ENCODE data around the gene UNC13A. TPM values are rescaled to one million over a fixed set of nuclear protein-coding genes. Genes with fewer than 3 reads are reported as not detected.

Gene UNC13A
- total RNA-seq, 2 experiments from 2014 or later = 0.02 to 0.04 TPM

GRCh38 chr19:17692566-17692965, 4.4 kb upstream of the UNC13A start:
- H3K27ac Mint-ChIP-seq = no peak overlapping the region
- peaks cover 31% of the 10 kb centered on the region for H3K27me3 Mint-ChIP-seq
- DNase-seq = no peak
- CTCF ChIA-PET = interaction anchor here (0.8 to 1.2 kb wide), 2 partner anchors 9 to 12 kb away, joined by 4 to 7 read pairs; no protein-coding TSS in a partner anchor
- POLR2A ChIA-PET = no interaction called here
- H3K9me3 Mint-ChIP-seq = no peaks in the 10 kb centered on the region
- no peak overlapping the region for H3K4me3 Mint-ChIP-seq
- H3K36me3 Mint-ChIP-seq (ENCODE audit: low read depth) = peaks cover under 1% of the 10 kb centered on the region
- peaks cover 5% of the 10 kb centered on the region for H3K4me1 Mint-ChIP-seq

DNA sequence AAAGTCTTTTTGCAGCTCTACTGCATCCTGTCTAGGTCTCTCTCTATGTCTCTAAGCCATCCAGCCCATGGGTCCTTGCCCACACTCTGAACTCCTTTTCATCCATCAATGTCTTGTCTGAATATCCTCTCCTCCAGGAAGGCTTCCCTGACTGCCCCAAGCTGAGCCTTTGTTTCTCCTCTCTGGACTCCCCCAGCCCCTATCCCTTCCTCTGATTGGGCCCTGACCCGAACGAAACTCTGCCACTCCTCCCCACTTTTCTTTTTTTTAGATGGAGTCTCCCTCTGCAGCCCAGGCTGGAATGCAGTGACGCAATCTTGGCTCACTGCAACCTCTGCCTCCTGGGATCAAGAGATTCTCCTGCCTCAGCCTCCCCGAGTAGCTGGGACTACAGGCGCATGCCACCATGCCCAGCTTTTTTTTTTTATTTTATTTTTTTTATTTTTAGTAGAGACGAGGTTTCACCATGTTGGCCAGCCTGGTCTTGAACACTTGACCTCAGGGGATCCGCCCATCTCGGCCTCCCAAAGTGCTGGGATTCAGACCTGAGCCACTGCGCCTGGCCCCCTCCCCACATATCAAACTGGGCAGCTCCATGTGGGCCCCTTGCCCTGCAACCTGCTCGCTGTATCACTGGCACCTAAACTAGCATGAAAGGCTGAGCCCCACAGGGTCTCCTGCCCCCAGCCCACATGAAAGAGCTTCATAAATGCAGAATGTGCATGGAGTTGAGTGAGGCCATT, 870 bp upstream of the UNC13A start:
- H3K9me3 Mint-ChIP-seq = no peaks in the 10 kb centered on the region
- POLR2A ChIA-PET = no interaction called here
- no peak overlapping the region for H3K4me3 Mint-ChIP-seq
- peaks cover 2% of the 10 kb centered on the region for H3K36me3 Mint-ChIP-seq (ENCODE audit: low read depth)
- DNase-seq = no peak
- H3K4me1 Mint-ChIP-seq = peaks cover 7% of the 10 kb centered on the region
- CTCF ChIA-PET = interaction anchor here (0.6 to 1.5 kb wide), 3 partner anchors 55 to 1638 kb away, joined by 3 to 4 read pairs (median 3); partner anchors contain the start of gene CCDC124
- H3K27me3 Mint-ChIP-seq = peaks cover 56% of the 10 kb centered on the region
- H3K27ac Mint-ChIP-seq = no peak overlapping the region

GRCh38 chr19:17687141-17687856, 855 bp downstream of the UNC13A start:
- peaks cover 2% of the 10 kb centered on the region for H3K36me3 Mint-ChIP-seq (ENCODE audit: low read depth)
- CTCF ChIA-PET = no interaction called here
- DNase-seq = no peak
- H3K4me3 Mint-ChIP-seq = no peak overlapping the region
- H3K9me3 Mint-ChIP-seq = no peaks in the 10 kb centered on the region
- no peak overlapping the region for H3K27ac Mint-ChIP-seq
- H3K4me1 Mint-ChIP-seq = peaks cover 7% of the 10 kb centered on the region
- H3K27me3 Mint-ChIP-seq = peaks cover 60% of the 10 kb centered on the region
- POLR2A ChIA-PET = no interaction called here

DNA sequence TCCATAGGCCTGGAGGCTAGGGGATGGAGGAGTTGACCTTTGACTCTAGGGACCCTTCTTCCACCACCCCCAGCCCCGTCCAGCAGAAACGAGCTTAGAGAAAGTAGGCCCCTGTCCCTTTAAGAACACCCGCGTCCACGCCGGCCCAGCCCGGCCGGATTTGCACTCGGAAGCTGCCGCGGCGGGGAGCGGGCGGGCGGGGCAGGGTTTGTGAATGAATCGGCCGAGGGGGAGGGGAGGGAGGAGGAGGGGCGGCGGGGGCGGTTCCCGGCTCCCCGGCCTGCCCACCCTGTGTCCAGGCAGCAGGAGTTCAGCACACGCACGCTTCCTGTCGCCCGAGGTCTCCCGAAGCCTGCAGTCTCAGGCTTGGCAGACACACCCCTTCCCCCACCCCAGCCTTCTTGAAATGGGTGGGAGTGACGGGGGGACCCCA, 1.5 kb downstream of the UNC13A start:
- H3K27ac Mint-ChIP-seq = no peak overlapping the region
- H3K36me3 Mint-ChIP-seq (ENCODE audit: low read depth) = peaks cover 2% of the 10 kb centered on the region
- no peak for DNase-seq
- POLR2A ChIA-PET = no interaction called here
- H3K4me1 Mint-ChIP-seq = peaks cover 7% of the 10 kb centered on the region
- H3K27me3 Mint-ChIP-seq = peaks cover 60% of the 10 kb centered on the region
- H3K9me3 Mint-ChIP-seq = no peaks in the 10 kb centered on the region
- no peak overlapping the region for H3K4me3 Mint-ChIP-seq
- CTCF ChIA-PET = no interaction called here

DNA sequence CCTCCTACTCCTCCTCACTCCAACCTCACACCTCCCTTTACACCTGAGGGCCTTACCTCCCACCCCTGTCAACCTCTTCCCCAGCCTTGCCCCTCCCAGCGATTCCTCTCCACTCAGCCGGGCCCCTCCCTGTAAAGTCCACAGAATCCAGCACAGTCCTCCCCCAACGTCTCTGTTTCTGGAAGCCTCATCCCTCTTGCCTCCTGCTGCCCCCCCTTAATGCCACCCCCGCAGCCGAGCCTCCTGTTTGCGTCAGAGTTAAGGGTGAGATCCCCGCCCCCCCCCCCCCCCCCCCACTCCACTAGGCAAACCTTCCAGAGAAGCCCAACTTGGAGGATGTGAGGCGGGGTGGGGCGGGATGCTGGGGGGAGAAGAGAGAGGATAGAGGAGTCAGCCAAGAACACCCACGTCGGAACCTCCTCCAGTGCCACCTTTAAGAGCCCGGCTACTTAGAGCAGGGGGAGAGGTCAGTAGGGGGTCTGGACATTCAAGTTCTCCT, 2.1 kb downstream of the UNC13A start:
- H3K4me3 Mint-ChIP-seq = no peak overlapping the region
- no peaks in the 10 kb centered on the region for H3K9me3 Mint-ChIP-seq
- peaks cover 7% of the 10 kb centered on the region for H3K4me1 Mint-ChIP-seq
- POLR2A ChIA-PET = no interaction called here
- H3K36me3 Mint-ChIP-seq (ENCODE audit: low read depth) = peaks cover 2% of the 10 kb centered on the region
- H3K27me3 Mint-ChIP-seq = peaks cover 65% of the 10 kb centered on the region
- CTCF ChIA-PET = no interaction called here
- H3K27ac Mint-ChIP-seq = no peak overlapping the region
- DNase-seq = no peak

- no peak for DNase-seq
- CTCF ChIA-PET = no interaction called here
- H3K27ac Mint-ChIP-seq = no peak overlapping the region
- POLR2A ChIA-PET = no interaction called here
- H3K27me3 Mint-ChIP-seq = peaks cover 63% of the 10 kb centered on the region
- peaks cover 2% of the 10 kb centered on the region for H3K36me3 Mint-ChIP-seq (ENCODE audit: low read depth)
- peaks cover 7% of the 10 kb centered on the region for H3K4me1 Mint-ChIP-seq
- no peaks in the 10 kb centered on the region for H3K9me3 Mint-ChIP-seq
- H3K4me3 Mint-ChIP-seq = no peak overlapping the region
Measured at GRCh38 chr19:17685451-17686022, 2.6 kb downstream of the UNC13A start.

- peaks cover 70% of the 10 kb centered on the region for H3K27me3 Mint-ChIP-seq
- peaks cover 10% of the 10 kb centered on the region for H3K4me1 Mint-ChIP-seq
- H3K9me3 Mint-ChIP-seq = no peaks in the 10 kb centered on the region
- H3K27ac Mint-ChIP-seq = no peak overlapping the region
- no peak for DNase-seq
- peaks cover 2% of the 10 kb centered on the region for H3K36me3 Mint-ChIP-seq (ENCODE audit: low read depth)
- CTCF ChIA-PET = interaction anchor here (0.6 to 1.4 kb wide), 2 partner anchors 13 to 233 kb away, joined by 3 read pairs; no protein-coding TSS in a partner anchor
- H3K4me3 Mint-ChIP-seq = no peak overlapping the region
- POLR2A ChIA-PET = no interaction called here
Measured at GRCh38 chr19:17684256-17684655, 3.9 kb downstream of the UNC13A start.

DNA sequence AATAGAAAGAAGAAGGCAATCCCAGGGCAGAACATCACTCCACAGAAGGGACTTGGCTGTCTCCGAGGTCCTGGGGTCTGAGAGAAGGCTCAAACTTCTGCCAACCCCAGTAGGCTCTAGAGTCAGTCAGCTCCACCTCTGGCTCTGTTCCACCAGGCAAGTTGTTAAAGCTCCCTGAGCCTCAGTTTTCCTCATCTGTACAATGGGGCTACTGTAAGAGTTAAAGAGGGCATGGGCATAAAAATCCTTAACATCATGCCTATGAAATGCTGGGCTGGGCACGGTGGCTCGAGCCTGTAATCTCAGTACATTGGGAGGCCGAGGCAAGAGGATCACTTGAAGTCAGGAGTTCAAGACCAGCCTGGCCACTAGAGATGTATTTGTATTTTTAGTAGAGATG, 5.1 kb downstream of the UNC13A start:
- Mint-ChIP-seq H3K9me3 (no peaks in the 10 kb centered on the region), H3K4me3 (no peak overlapping the region), H3K27ac (no peak overlapping the region), H3K27me3 (peaks cover 68% of the 10 kb centered on the region), H3K4me1 (peaks cover 6% of the 10 kb centered on the region), H3K36me3 (ENCODE audit: low read depth) (peaks cover 2% of the 10 kb centered on the region)
- ChIA-PET POLR2A (no interaction called here), CTCF (interaction anchor here (0.7 to 1.1 kb wide), 3 partner anchors 8 to 20 kb away, joined by 3 to 4 read pairs (median 3); no protein-coding TSS in a partner anchor)
- no peak for DNase-seq

DNA sequence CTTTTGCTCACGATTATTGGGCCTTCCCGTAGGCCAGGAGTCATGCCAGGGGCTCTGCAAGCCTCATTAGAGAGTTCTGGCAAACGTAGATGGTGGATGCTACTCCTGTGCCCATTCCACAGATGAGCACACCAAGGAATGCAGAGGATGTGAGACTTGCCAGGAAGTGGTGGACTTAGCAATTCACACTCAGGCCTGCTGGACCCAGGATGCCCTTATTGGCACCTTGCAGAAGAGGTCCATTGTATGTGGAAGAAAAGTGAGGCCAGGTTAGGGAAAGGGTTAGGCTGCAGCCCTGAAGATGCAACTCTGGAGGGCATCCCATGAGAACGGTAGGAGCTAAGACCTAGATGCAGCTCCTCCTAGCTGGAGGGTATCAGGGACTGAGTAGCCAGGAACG, 5.9 kb downstream of the UNC13A start:
- H3K36me3 Mint-ChIP-seq (ENCODE audit: low read depth) = no peaks in the 10 kb centered on the region
- CTCF ChIA-PET = interaction anchor here (0.6 to 1.1 kb wide), 4 partner anchors 9 to 224 kb away, joined by 3 read pairs; no protein-coding TSS in a partner anchor
- no peak overlapping the region for H3K4me3 Mint-ChIP-seq
- H3K4me1 Mint-ChIP-seq = peaks cover 2% of the 10 kb centered on the region
- H3K9me3 Mint-ChIP-seq = no peaks in the 10 kb centered on the region
- DNase-seq = no peak
- no peak overlapping the region for H3K27ac Mint-ChIP-seq
- POLR2A ChIA-PET = no interaction called here
- H3K27me3 Mint-ChIP-seq = peaks cover 68% of the 10 kb centered on the region

DNA sequence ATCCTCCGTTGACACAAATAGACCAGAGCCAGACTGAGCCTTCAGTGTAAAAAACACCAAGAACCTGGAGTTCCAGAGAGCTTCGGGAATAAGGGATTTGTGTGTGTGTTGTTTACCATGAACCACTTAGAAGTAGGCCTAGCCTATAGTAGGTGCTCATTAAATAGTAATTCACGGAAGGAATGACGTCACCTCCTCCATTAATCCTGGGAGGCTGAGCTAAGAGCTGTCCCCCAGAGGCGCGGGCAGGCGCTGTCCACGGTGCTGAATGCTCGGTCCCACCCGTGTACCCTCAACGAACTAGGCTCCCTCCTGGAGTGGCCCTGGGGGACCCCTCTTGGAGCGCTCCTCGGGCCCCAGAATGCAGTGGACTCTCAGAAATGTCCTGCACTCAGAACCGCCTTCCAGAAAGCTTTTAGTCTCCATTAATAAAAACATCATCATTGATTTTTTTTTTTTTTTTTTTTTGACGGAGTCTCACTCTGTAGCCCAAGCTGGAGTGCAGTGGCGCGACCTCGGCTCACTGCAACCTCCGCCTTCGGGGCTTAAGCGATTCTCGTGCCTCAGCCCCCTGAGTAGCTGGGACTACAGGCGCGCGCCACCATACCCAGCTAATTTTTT, 6.5 kb downstream of the UNC13A start:
- Mint-ChIP-seq H3K36me3 (ENCODE audit: low read depth) (no peaks in the 10 kb centered on the region), H3K9me3 (no peaks in the 10 kb centered on the region), H3K27ac (no peak overlapping the region), H3K4me1 (peaks cover 2% of the 10 kb centered on the region), H3K27me3 (peaks cover 66% of the 10 kb centered on the region), H3K4me3 (no peak overlapping the region)
- ChIA-PET POLR2A (no interaction called here), CTCF (interaction anchor here (0.6 to 0.8 kb wide), 2 partner anchors 208 to 223 kb away, joined by 3 read pairs; no protein-coding TSS in a partner anchor)
- peak; percentile 54 for DNase-seq

DNA sequence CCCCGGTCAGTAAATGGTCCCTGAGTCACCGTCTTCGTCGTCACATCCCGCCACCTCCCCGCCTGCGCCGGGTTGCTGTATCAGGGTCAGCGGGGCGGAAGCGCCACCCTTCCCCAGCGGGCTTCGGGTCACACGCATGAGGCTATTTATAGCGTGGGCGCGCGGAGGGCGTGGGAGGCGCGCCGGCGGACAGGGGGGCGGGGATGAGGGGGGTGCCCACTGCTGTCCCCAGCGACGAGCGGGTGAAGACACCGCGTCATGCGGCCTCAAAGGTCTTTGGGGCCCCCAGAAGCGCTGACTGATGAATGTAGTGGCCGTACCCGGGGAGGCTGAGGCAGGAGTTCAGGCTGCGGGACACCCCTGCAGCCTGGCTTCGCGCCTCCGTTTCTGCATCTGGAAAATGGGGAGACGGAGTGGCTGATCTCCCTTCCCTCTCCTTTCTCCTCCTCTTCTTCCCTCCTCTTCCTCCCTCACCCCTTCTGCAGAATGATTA, 7.9 kb downstream of the UNC13A start:
- ChIA-PET CTCF (no interaction called here), POLR2A (no interaction called here)
- DNase-seq = peak; percentile 25
- H3K27me3 Mint-ChIP-seq = peaks cover 57% of the 10 kb centered on the region
- H3K36me3 Mint-ChIP-seq (ENCODE audit: low read depth) = no peaks in the 10 kb centered on the region
- H3K4me3 Mint-ChIP-seq = no peak overlapping the region
- H3K4me1 Mint-ChIP-seq = peaks cover 2% of the 10 kb centered on the region
- H3K27ac Mint-ChIP-seq = no peak overlapping the region
- H3K9me3 Mint-ChIP-seq = no peaks in the 10 kb centered on the region

DNA sequence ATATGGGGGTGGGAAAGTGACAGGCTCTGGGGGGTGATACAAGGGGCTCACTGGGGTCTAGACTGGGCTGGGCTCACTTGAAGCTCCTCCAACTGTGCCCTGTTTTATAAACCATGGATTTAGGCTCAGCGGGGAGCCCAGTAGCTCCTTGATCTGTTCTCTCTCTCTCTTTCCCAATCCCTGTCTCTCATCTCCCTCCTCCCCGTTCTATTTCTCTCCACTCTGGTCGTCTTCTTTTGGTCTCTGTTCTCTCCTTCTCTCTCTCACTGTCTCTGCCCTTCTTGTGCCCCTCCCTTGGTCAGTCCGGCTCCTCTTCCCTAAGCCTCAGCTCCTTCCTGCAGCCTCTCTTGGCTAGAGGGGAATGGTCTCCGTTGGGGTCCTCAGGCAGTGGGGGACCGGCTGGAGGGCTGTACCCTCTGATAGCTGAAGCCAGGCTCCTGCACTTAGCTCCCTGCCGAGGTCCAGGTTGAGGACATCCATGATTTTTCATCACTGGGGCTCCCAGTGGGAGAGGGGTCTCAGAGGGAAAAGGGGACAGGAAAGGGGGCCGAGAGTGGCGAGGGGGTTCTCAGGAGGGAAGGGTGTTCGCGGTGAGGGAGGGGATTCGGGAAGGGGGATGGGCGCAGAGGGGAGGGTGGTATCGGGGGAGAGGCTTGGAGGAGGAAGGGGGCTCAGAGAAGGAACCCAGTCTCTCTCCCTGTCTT, 8.5 kb downstream of the UNC13A start:
- H3K27ac Mint-ChIP-seq = no peak overlapping the region
- peaks cover 51% of the 10 kb centered on the region for H3K27me3 Mint-ChIP-seq
- H3K4me3 Mint-ChIP-seq = no peak overlapping the region
- DNase-seq = no peak
- H3K4me1 Mint-ChIP-seq = peaks cover 2% of the 10 kb centered on the region
- H3K36me3 Mint-ChIP-seq (ENCODE audit: low read depth) = no peaks in the 10 kb centered on the region
- ChIA-PET CTCF (interaction anchor here (0.7 to 1.1 kb wide), 2 partner anchors 12 to 40 kb away, joined by 3 read pairs; no protein-coding TSS in a partner anchor), POLR2A (no interaction called here)
- H3K9me3 Mint-ChIP-seq = no peaks in the 10 kb centered on the region

Measured in activated CD4-positive, alpha-beta T cell treated with anti-CD3 and anti-CD28 coated beads, Interleukin-2, amount 10 ng/mL, durations not matched to agents 7 days and 5 days (primary cell).